ENCODE data around the gene ZNF142.

Gene ZNF142

DNA sequence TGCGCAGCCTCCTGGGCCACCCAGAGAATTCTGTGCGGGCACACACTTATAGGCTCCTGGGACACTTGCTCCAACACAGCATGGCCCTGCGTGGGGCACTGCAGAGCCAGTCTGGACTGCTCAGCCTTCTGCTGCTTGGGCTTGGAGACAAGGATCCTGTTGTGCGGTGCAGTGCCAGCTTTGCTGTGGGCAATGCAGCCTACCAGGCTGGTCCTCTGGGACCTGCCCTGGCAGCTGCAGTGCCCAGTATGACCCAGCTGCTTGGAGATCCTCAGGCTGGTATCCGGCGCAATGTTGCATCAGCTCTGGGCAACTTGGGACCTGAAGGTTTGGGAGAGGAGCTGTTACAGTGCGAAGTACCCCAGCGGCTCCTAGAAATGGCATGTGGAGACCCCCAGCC is 39.5 kb upstream of the ZNF142 start:
- no peak for TF ChIP-seq TAF1 (IDR thresholded peaks at IDR 0.05; ENCODE audit: borderline replicate concordance, insufficient read depth, low read length)
- no peak for TF ChIP-seq POLR2AphosphoS5 (IDR thresholded peaks at IDR 0.05; ENCODE audit: low read depth, low read length)
- TF ChIP-seq SIN3A (IDR thresholded peaks at IDR 0.05; ENCODE audit: borderline replicate concordance, insufficient read depth, low read length): no peak
- TF ChIP-seq, protein P1, sequence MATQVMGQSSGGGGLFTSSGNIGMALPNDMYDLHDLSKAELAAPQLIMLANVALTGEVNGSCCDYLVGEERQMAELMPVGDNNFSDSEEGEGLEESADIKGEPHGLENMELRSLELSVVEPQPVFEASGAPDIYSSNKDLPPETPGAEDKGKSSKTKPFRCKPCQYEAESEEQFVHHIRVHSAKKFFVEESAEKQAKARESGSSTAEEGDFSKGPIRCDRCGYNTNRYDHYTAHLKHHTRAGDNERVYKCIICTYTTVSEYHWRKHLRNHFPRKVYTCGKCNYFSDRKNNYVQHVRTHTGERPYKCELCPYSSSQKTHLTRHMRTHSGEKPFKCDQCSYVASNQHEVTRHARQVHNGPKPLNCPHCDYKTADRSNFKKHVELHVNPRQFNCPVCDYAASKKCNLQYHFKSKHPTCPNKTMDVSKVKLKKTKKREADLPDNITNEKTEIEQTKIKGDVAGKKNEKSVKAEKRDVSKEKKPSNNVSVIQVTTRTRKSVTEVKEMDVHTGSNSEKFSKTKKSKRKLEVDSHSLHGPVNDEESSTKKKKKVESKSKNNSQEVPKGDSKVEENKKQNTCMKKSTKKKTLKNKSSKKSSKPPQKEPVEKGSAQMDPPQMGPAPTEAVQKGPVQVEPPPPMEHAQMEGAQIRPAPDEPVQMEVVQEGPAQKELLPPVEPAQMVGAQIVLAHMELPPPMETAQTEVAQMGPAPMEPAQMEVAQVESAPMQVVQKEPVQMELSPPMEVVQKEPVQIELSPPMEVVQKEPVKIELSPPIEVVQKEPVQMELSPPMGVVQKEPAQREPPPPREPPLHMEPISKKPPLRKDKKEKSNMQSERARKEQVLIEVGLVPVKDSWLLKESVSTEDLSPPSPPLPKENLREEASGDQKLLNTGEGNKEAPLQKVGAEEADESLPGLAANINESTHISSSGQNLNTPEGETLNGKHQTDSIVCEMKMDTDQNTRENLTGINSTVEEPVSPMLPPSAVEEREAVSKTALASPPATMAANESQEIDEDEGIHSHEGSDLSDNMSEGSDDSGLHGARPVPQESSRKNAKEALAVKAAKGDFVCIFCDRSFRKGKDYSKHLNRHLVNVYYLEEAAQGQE (IDR thresholded peaks at IDR 0.05; ENCODE audit: insufficient read depth in 1 of 2, low read depth in 2 of 2, low read length in 2 of 2): no peak
- no peak for TF ChIP-seq FOXP2 (optimal IDR thresholded peaks at IDR 0.05; ENCODE audit: borderline replicate concordance, extremely low read depth, extremely low read length, insufficient read depth)

- TF ChIP-seq TAF1 (IDR thresholded peaks at IDR 0.05; ENCODE audit: borderline replicate concordance, insufficient read depth, low read length) (no peak), SIN3A (IDR thresholded peaks at IDR 0.05; ENCODE audit: borderline replicate concordance, insufficient read depth, low read length) (no peak), FOXP2 (optimal IDR thresholded peaks at IDR 0.05; ENCODE audit: borderline replicate concordance, extremely low read depth, extremely low read length, insufficient read depth) (no peak), POLR2AphosphoS5 (IDR thresholded peaks at IDR 0.05; ENCODE audit: low read depth, low read length) (no peak)
- TF ChIP-seq, protein P1 (IDR thresholded peaks at IDR 0.05; ENCODE audit: insufficient read depth in 1 of 2, low read depth in 2 of 2, low read length in 2 of 2): no peak
Observed at GRCh38 chr2:218694405-218695145, 35.2 kb upstream of the ZNF142 start.

DNA sequence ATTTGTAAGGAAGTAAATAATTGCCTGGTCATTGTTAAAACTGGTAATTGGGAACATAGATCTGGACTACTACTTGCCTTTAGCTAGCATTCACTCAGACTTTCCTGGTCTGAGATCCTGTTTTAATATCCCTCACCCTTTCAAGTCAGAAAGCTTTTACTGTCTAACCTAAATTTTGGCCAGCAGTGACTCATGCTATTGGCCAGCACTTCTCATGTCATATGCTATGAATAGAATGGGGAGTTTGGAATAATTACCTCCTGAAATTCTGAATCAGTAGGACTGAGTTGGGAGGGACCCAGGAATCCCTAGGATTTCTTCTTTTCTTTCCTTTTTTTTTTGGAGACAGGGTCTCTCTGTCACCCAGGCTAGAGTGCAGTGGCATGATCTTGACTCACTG is 31.8 kb upstream of the ZNF142 start:
- TF ChIP-seq POLR2AphosphoS5 (IDR thresholded peaks at IDR 0.05; ENCODE audit: low read depth, low read length) (no peak), TAF1 (IDR thresholded peaks at IDR 0.05; ENCODE audit: borderline replicate concordance, insufficient read depth, low read length) (no peak), SIN3A (IDR thresholded peaks at IDR 0.05; ENCODE audit: borderline replicate concordance, insufficient read depth, low read length) (no peak), FOXP2 (optimal IDR thresholded peaks at IDR 0.05; ENCODE audit: borderline replicate concordance, extremely low read depth, extremely low read length, insufficient read depth) (no peak)
- TF ChIP-seq, protein P1 (IDR thresholded peaks at IDR 0.05; ENCODE audit: insufficient read depth in 1 of 2, low read depth in 2 of 2, low read length in 2 of 2): no peak

DNA sequence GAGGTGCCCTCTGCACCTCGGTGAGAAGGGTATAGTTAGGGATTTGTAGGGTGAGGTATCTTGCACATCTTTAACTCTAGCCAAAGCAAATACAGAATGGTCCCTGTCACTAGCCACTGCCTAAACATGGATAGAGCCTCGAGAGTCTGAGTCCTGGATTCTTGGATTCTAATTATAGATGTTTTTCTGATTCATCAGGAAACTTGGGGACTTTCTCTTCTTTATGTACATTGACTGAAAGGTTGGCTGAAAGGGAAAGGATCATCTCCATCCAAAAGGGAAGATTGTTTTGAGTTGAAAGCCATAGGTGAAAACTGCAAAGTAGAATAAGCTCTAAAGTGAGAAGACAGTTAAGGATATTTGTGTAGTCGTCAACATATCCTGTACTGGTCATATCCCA is 20.6 kb upstream of the ZNF142 start:
- TF ChIP-seq SIN3A (IDR thresholded peaks at IDR 0.05; ENCODE audit: borderline replicate concordance, insufficient read depth, low read length): no peak
- TF ChIP-seq FOXP2 (optimal IDR thresholded peaks at IDR 0.05; ENCODE audit: borderline replicate concordance, extremely low read depth, extremely low read length, insufficient read depth): no peak
- TF ChIP-seq TAF1 (IDR thresholded peaks at IDR 0.05; ENCODE audit: borderline replicate concordance, insufficient read depth, low read length): no peak
- TF ChIP-seq, protein P1 (IDR thresholded peaks at IDR 0.05; ENCODE audit: insufficient read depth in 1 of 2, low read depth in 2 of 2, low read length in 2 of 2): no peak
- TF ChIP-seq POLR2AphosphoS5 (IDR thresholded peaks at IDR 0.05; ENCODE audit: low read depth, low read length): no peak

All from PFSK-1 (cell line).